GM12874 (cell line): ENCODE measurements around the gene IPPK.

ENCODE experiments used
- TF ChIP-seq, protein P1 (sequence below): IDR thresholded peaks from 2 replicates; pipeline ENCODE4 v1.5.1; 2011; ENCODE audit warnings: low read depth, mild to moderate bottlenecking, control low read depth, low read length, moderate library complexity; ENCODE audit not compliant: insufficient read depth

Gene IPPK

DNA sequence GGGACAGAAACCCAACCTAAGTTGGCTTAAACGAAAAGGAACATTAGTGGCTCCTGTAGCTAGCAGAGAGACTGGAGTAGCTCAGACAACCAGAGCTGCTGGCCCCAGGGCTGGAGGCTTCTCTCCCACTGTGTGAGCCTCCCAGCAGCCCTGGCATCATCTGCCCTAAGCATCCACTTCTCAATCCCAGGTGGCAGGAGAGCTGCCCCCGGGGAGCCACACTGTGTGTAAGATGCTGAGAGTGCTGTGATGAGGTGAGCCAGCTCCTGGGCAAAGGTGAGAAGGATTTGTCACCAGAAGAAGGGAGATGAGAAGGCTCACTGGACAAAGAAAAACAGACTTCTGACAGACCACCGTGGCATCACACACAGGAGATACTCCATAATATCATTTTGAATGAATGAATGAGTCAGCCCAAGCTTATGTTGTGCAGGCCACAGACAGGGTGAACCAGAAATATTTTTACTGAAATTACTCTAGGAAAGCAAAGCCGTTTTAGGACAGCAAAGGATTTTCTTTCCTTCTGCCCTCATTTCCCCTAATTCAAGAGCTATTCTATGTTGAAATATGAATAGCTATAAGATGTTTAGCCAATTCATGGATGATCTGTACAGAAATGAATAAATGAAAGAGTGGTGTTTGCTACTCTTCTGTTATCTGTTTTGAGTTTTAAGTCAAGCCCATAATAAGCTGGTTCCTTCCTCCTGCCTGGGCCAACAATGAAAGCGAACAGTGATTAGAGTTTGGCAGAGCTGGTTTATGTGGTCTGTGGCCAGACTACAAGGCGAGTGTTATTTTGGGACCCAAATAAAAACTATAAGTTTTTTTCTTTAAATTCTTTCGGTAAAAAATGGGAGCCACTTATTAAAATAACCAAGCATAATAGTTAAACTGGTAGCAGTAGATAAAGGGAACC, 76.7 kb downstream of the IPPK start:
- TF ChIP-seq, protein P1, sequence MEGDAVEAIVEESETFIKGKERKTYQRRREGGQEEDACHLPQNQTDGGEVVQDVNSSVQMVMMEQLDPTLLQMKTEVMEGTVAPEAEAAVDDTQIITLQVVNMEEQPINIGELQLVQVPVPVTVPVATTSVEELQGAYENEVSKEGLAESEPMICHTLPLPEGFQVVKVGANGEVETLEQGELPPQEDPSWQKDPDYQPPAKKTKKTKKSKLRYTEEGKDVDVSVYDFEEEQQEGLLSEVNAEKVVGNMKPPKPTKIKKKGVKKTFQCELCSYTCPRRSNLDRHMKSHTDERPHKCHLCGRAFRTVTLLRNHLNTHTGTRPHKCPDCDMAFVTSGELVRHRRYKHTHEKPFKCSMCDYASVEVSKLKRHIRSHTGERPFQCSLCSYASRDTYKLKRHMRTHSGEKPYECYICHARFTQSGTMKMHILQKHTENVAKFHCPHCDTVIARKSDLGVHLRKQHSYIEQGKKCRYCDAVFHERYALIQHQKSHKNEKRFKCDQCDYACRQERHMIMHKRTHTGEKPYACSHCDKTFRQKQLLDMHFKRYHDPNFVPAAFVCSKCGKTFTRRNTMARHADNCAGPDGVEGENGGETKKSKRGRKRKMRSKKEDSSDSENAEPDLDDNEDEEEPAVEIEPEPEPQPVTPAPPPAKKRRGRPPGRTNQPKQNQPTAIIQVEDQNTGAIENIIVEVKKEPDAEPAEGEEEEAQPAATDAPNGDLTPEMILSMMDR: no peak

DNA sequence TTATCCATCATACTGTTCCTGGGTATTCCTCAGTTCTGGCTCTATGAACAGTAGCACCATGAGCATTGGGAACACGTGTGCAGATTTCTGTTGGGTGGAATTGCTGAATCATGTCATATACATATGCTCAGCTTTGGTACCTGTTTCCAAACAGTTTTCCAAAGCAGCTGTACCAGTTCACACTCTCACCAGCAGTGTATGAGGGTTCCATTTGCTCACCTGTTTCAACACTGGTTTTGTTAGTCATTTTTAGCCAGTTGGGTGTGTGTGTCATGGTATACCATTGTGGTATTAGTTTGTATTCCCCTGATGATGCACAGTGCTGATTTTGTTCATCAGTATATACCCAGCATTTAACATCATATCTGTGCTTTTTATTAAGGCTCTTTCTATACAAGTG, 77.4 kb downstream of the IPPK start:
- TF ChIP-seq, protein P1: no peak

DNA sequence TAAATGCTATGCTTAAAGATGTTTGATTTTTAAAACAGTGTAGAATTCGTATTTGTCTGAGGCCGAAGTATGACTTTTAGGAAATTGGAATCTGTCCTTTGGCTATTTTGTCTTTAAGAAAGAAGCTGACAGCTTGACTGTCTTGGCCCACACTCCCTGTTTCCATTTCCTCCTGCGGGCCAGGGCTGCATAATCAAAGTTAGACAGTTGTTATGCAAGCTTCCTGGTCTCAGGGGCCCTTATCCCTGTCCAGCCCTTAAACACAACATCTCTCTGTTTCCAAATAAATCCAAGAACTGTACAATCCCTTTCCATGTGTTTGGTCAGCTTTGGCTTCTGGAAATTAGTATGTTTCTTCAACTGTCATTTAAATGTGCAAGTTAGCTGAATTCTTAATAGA, 79.6 kb downstream of the IPPK start:
- TF ChIP-seq, protein P1: no peak

DNA sequence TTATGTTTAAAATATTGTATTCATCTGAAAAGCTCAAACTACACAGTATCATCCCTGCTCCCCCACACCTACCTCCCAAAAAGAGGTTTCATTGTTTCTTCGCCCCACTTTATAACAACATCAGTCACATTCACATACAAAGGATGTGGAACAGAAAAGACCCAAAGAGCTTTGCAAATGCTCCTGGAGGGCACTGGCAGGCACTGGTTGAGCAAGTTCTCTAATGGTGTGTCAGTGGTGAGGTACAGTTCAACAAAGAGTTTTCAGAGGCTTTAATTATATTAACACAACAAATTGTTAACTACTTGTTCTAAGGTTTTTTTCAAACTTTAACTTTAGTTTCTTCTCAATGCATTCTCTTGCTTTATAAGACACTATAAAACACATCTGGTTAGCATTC, 80.0 kb downstream of the IPPK start:
- TF ChIP-seq, protein P1: no peak

DNA sequence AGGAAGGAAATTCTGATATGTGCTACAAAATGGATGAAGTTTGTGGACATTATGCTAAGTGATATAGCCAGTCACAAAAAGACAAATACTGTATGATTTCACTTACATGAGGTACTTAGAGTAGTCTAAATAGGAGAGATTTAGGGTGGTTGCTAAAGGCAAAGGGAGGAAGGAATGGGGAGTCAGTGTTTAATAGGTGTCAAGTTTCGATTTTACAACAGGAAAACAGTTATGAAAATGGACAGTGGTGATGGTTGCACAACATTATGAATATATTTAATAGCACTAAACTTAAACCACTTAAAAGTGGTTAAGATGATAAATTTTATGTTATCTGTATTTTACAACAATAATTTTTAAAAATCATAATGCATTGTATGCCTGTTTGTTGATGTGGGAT, 93.8 kb downstream of the IPPK start:
- TF ChIP-seq, protein P1: no peak

DNA sequence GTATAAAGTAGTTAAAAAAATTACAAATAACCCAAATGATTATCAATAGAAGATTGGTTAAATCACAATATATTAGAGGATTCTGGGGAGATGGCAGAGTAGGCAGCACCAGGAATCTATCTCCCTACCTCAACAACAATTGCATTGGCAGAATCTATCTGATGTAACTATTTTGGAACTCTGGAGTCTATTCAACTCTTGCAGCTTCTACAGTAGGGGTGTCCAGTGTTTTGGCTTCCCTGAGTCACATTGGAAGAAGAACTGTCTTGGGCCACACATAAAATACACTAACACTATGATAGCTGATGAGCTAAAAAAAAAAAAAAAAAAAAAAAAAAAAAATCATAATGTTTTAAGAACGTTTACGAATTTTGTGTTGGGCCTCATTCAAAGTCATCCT, 104.9 kb downstream of the IPPK start:
- TF ChIP-seq, protein P1: no peak

DNA sequence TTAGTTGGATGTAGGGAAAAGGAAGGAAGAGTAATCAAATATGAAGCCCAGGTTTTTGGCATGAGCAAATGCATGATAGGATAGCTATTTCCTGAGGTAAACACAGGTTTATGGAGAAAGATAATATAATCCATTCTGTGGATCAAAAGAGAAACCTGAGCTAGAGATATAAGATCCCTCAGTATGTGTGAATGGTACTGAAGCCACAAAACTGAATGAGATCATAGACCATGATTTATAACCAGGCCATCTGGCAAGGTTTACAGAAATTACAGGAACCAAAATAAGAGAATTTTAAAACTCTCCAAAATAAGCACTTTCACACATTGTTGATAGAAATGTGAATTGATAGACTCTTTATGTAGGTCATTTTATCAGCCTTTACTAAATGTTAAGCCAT, 105.4 kb downstream of the IPPK start:
- TF ChIP-seq, protein P1: no peak
